Endodermal cell (in vitro differentiated cells): ENCODE measurements around the gene MIPEP. TPM values are rescaled to one million over a fixed set of nuclear protein-coding genes. Genes with fewer than 3 reads are reported as not detected.

Source experiments
- DNase-seq: peaks from one replicate; pipeline ENCODE4 v3.0.0-alpha.2; 2017
- H3K27ac ChIP-seq: 2 replicates; pipeline ENCODE4 v1.5.1; 2013; ENCODE audit warnings: mild to moderate bottlenecking, low read depth, low read length, moderate library complexity
- H3K27me3 ChIP-seq: 2 replicates; pipeline ENCODE4 v1.6.1; 2013; ENCODE audit warnings: mild to moderate bottlenecking, low read length, moderate library complexity; ENCODE audit not compliant: insufficient read depth, control insufficient read depth, poor library complexity, severe bottlenecking
- H3K36me3 ChIP-seq: 2 replicates; pipeline ENCODE4 v1.7.0; 2013; ENCODE audit warnings: mild to moderate bottlenecking, low read length, moderate library complexity; ENCODE audit not compliant: control insufficient read depth, insufficient read depth
- H3K4me1 ChIP-seq: one replicate; pipeline ENCODE4 v1.7.0; 2013; ENCODE audit warnings: low read length; ENCODE audit not compliant: control insufficient read depth, insufficient read depth
- H3K4me3 ChIP-seq: 2 replicates; pipeline ENCODE4 v1.5.1; 2013; ENCODE audit warnings: mild to moderate bottlenecking, low read length, moderate library complexity
- H3K9ac ChIP-seq: 2 replicates; pipeline ENCODE4 v1.6.1; 2013; ENCODE audit warnings: mild to moderate bottlenecking, low read length, moderate library complexity; ENCODE audit not compliant: poor library complexity, severe bottlenecking; ENCODE audit errors: extremely low read depth
- H3K9me3 ChIP-seq: 2 replicates; pipeline ENCODE4 v1.6.1; 2013; ENCODE audit warnings: mild to moderate bottlenecking, low read length, moderate library complexity; ENCODE audit not compliant: control insufficient read depth
- H3K27ac Mint-ChIP-seq: 2 replicates; pipeline ENCODE4 v1.8.0; 2020; ENCODE audit warnings: mixed read lengths
- H3K27me3 Mint-ChIP-seq: 2 replicates; pipeline ENCODE4 v1.8.0; 2021; ENCODE audit warnings: mild to moderate bottlenecking, mixed read lengths; ENCODE audit not compliant: insufficient read depth
- H3K36me3 Mint-ChIP-seq: 2 replicates; pipeline ENCODE4 v1.8.0; 2020; ENCODE audit warnings: low read depth, mixed read lengths
- H3K4me1 Mint-ChIP-seq: 2 replicates; pipeline ENCODE4 v1.8.0; 2020; ENCODE audit warnings: mixed read lengths
- H3K4me3 Mint-ChIP-seq: 2 replicates; pipeline ENCODE4 v1.8.0; 2020; ENCODE audit warnings: mild to moderate bottlenecking, moderate library complexity, mixed read lengths
- H3K9me3 Mint-ChIP-seq: 2 replicates; pipeline ENCODE4 v1.8.0; 2020; ENCODE audit warnings: mild to moderate bottlenecking, mixed read lengths
- WGBS, 2 experiments: methylation state at CpG; one replicate each; pipeline versions ENCODE4 v1.1.5 to v1.1.7; 2013; ENCODE audit warnings: missing lambda C conversion rate in 2 of 2, mixed read lengths in 1 of 2; ENCODE audit not compliant: insufficient coverage in 1 of 2, insufficient read length in 1 of 2; 5-methylcytosine and 5-hydroxymethylcytosine counted together
- total RNA-seq, 2 donors: library from RNA; stranded (reverse); fragmentation: NEBNext Ultra II Directional in 1 of 2; extraction: Animal tissue kit (Norgen Biotek cat#: 25700) in 1 of 2; gene quantifications; 2 replicates in 1 of 2; 3 replicates in 1 of 2; pipeline ENCODE4 v1.2.1, GENCODE V29; 2021
- TF ChIP-seq, protein P1 (sequence below): fragments of 200-600 bp; sonication (generic); conservative IDR thresholded peaks from 2 replicates; pipeline ENCODE4 v1.5.0; 2021; ENCODE audit warnings: antibody characterized with exemption, mild to moderate bottlenecking

Gene MIPEP
- total RNA-seq, 2 donors from 2014 or later: 23.1 to 23.9 TPM

DNA sequence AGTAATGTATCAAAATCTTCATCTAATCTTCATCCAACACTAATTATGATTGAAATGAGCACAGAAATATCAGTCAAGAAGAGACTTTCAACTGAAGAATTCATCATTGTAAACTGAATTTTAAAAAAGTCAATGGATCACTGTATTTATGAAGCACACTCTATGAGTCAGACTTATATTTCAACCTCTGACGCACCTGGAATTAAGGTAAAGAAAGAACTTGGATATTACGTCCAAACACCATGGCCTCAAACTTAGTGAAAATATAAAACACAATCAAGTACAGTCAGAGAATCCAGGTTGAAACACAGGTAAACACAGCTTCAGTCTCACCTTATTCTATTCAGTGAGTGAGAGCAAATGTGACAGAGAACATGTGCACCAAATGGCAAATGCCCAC is 39.5 kb downstream of the MIPEP start:
- peaks cover 7% of the 10 kb centered on the region for H3K36me3 Mint-ChIP-seq
- H3K27ac Mint-ChIP-seq: no peak overlapping the region
- no peaks in the 10 kb centered on the region for H3K4me1 ChIP-seq
- no peak overlapping the region for H3K4me3 Mint-ChIP-seq
- WGBS, 2 experiments: 83 to 100% methylated on average over 1 to 2 of the region's 2 CpGs
- H3K9me3 Mint-ChIP-seq: no peaks in the 10 kb centered on the region
- H3K9ac ChIP-seq: no peak overlapping the region
- H3K27me3 ChIP-seq: peaks cover 67% of the 10 kb centered on the region
- no peaks in the 10 kb centered on the region for H3K9me3 ChIP-seq
- no peak overlapping the region for H3K27ac ChIP-seq
- H3K4me3 ChIP-seq: no peak overlapping the region
- no peak for DNase-seq
- TF ChIP-seq, protein P1, sequence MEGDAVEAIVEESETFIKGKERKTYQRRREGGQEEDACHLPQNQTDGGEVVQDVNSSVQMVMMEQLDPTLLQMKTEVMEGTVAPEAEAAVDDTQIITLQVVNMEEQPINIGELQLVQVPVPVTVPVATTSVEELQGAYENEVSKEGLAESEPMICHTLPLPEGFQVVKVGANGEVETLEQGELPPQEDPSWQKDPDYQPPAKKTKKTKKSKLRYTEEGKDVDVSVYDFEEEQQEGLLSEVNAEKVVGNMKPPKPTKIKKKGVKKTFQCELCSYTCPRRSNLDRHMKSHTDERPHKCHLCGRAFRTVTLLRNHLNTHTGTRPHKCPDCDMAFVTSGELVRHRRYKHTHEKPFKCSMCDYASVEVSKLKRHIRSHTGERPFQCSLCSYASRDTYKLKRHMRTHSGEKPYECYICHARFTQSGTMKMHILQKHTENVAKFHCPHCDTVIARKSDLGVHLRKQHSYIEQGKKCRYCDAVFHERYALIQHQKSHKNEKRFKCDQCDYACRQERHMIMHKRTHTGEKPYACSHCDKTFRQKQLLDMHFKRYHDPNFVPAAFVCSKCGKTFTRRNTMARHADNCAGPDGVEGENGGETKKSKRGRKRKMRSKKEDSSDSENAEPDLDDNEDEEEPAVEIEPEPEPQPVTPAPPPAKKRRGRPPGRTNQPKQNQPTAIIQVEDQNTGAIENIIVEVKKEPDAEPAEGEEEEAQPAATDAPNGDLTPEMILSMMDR: no peak
- no peaks in the 10 kb centered on the region for H3K36me3 ChIP-seq
- H3K4me1 Mint-ChIP-seq: peaks cover 10% of the 10 kb centered on the region
- H3K27me3 Mint-ChIP-seq: peaks cover 49% of the 10 kb centered on the region

DNA sequence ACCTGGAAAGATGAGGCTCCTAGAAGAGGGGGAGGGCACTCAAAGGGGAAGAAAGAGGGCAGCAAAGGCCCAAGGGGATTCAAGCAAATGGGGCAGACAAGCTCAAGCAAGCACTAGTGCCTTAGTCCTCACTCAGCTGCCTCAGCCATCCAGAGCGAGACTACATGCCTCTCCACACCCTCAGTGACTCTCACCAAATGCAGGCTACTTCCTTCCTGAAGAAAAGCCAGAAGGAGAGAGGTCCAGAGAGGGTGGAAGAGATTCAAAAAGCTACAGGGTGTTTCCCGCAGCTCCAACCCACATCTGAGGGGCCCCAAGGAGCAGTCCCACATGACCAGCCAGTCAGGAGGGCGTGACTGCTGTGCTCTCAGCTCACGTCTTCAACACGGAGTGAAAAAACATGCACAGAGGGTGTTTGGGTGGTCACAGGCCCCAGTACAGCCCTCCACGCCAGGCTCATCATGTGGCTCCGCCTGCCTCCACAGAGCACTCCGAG is 40.5 kb downstream of the MIPEP start:
- Histone ChIP-seq H3K36me3 (no peaks in the 10 kb centered on the region), H3K9me3 (no peaks in the 10 kb centered on the region), H3K4me3 (no peak overlapping the region), H3K9ac (no peak overlapping the region), H3K27ac (no peak overlapping the region), H3K4me1 (no peaks in the 10 kb centered on the region), H3K27me3 (peaks cover 75% of the 10 kb centered on the region)
- Mint-ChIP-seq H3K9me3 (no peaks in the 10 kb centered on the region), H3K4me1 (peaks cover 10% of the 10 kb centered on the region), H3K36me3 (peaks cover 3% of the 10 kb centered on the region), H3K27me3 (peaks cover 56% of the 10 kb centered on the region), H3K27ac (no peak overlapping the region), H3K4me3 (no peak overlapping the region)
- no peak for DNase-seq
- WGBS, 2 experiments: 84 to 89% methylated on average over 7 to 8 of the region's 8 CpGs
- TF ChIP-seq, protein P1: no peak

DNA sequence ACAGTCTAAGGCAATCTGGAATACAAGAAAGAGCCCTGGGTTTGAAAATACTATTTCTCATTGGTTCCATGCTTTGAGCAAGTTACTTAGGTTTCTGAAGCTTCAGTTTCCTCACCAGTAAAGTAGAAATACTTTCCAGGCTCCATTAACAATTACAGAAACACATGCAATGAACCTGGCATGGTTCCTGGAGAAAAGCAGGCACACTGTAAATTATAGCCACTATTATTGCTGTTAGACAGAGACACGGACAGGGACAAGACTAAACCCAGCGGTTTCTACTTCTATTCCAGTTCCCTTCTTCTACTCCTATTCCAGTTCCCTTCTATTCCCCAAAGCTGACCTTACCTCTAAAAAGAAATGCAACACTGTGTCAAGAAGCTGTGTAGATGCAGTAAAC is 41.2 kb downstream of the MIPEP start:
- Mint-ChIP-seq H3K4me1 (peaks cover 10% of the 10 kb centered on the region), H3K4me3 (no peak overlapping the region), H3K27me3 (peaks cover 59% of the 10 kb centered on the region), H3K27ac (no peak overlapping the region), H3K36me3 (peaks cover 2% of the 10 kb centered on the region), H3K9me3 (no peaks in the 10 kb centered on the region)
- Histone ChIP-seq H3K9ac (no peak overlapping the region), H3K27me3 (peaks cover 77% of the 10 kb centered on the region), H3K4me1 (no peaks in the 10 kb centered on the region), H3K36me3 (no peaks in the 10 kb centered on the region), H3K4me3 (no peak overlapping the region), H3K27ac (no peak overlapping the region), H3K9me3 (no peaks in the 10 kb centered on the region)
- no peak for DNase-seq
- TF ChIP-seq, protein P1: no peak
- WGBS, 2 experiments: 92% methylated on average over 2 of the region's 2 CpGs; no CpG with 5 or more reads in 1 of the 2 experiments
